GM23248 (cell line): Measurements from ENCODE around the gene FCER2. TPM values are rescaled to one million over a fixed set of nuclear protein-coding genes. Genes with fewer than 3 reads are reported as not detected.
"Not testable (repeated sequence)": the region's sequence is repeated elsewhere in the genome, so short reads cannot be mapped to it uniquely, and the experiment has no call there.

Experiments used
- DNase-seq: peaks from one replicate; pipeline ENCODE4 v3.0.0-alpha.2; 2015
- H2AFZ ChIP-seq: fragments of 200-600 bp; sonication (generic); 2 replicates; pipeline ENCODE4 v1.6.1; 2016; ENCODE audit warnings: antibody characterized with exemption
- H3F3A ChIP-seq: fragments of 200-600 bp; sonication (generic); 2 replicates; pipeline ENCODE4 v1.6.1; 2016; ENCODE audit warnings: mild to moderate bottlenecking, antibody characterized with exemption, mixed run types; ENCODE audit not compliant: insufficient read depth
- H3K27ac ChIP-seq: fragments of 200-600 bp; sonication (generic); 2 replicates; pipeline ENCODE4 v1.5.1; 2016; ENCODE audit warnings: mild to moderate bottlenecking
- H3K27me3 ChIP-seq: fragments of 200-600 bp; sonication (generic); replicated peaks from 2 replicates; pipeline ENCODE4 v1.6.1; 2016; ENCODE audit warnings: mild to moderate bottlenecking; ENCODE audit not compliant: insufficient read depth
- H3K36me3 ChIP-seq: fragments of 200-600 bp; sonication (generic); 2 replicates; pipeline ENCODE4 v1.6.1; 2016; ENCODE audit warnings: low read depth, mild to moderate bottlenecking
- H3K4me1 ChIP-seq: fragments of 200-600 bp; sonication (generic); 2 replicates; pipeline ENCODE4 v1.6.1; 2016; ENCODE audit warnings: mild to moderate bottlenecking; ENCODE audit not compliant: insufficient read depth
- H3K4me2 ChIP-seq: fragments of 200-600 bp; sonication (generic); one replicate; pipeline ENCODE4 v1.6.1; 2016; ENCODE audit warnings: mild to moderate bottlenecking; ENCODE audit not compliant: unreplicated experiment
- H3K4me3 ChIP-seq: fragments of 200-600 bp; sonication (generic); 2 replicates; pipeline ENCODE4 v1.5.1; 2016; ENCODE audit warnings: mild to moderate bottlenecking
- H3K79me2 ChIP-seq: fragments of 200-600 bp; sonication (generic); 2 replicates; pipeline ENCODE4 v1.6.1; 2016; ENCODE audit warnings: mild to moderate bottlenecking; ENCODE audit not compliant: insufficient read depth
- H3K9ac ChIP-seq: fragments of 200-600 bp; sonication (generic); 2 replicates; pipeline ENCODE4 v1.6.1; 2016; ENCODE audit warnings: mild to moderate bottlenecking
- H3K9me2 ChIP-seq: fragments of 200-600 bp; sonication (generic); 2 replicates; pipeline ENCODE4 v1.6.1; 2016; ENCODE audit warnings: mixed run types, mild to moderate bottlenecking, moderate library complexity; ENCODE audit not compliant: insufficient read depth
- H3K9me3 ChIP-seq: fragments of 200-600 bp; sonication (generic); one replicate; pipeline ENCODE4 v1.6.1; 2017; ENCODE audit warnings: low read depth
- H4K20me1 ChIP-seq: fragments of 200-600 bp; sonication (generic); 2 replicates; pipeline ENCODE4 v1.6.0; 2016; ENCODE audit not compliant: insufficient read depth
- EZH2 ChIP-seq: fragments of 200-600 bp; sonication (generic); IDR thresholded peaks from 2 replicates; pipeline ENCODE4 v1.6.1; 2018; ENCODE audit warnings: antibody characterized with exemption, mild to moderate bottlenecking; ENCODE audit not compliant: insufficient read depth, poor library complexity, severe bottlenecking
- EZH2phosphoT487 ChIP-seq: fragments of 200-600 bp; sonication (generic); IDR thresholded peaks from 2 replicates; pipeline ENCODE4 v1.6.1; 2018; ENCODE audit warnings: antibody characterized with exemption, moderate library complexity, mild to moderate bottlenecking, low read depth; ENCODE audit not compliant: insufficient read depth
- WGBS, 2 experiments: methylation state at CpG; one replicate each; pipeline ENCODE4 v1.1.6; 2015 to 2017; ENCODE audit warnings: low lambda C conversion rate in 2 of 2, low coverage in 1 of 2; ENCODE audit errors: missing lambda C conversion rate in 2 of 2; 5-methylcytosine and 5-hydroxymethylcytosine counted together
- in situ Hi-C: fragments of 300-500 bp; cut with MboI; formaldehyde crosslinking; loops from 2 replicates; pipeline ENCODE4 v1.15.0; 2020
- polyA plus RNA-seq: library from polyadenylated mRNA; unstranded; fragments of >200 nt; fragmentation: Nextera tagmentation; extraction: Ambion mirVana; gene quantifications from 2 replicates; pipeline ENCODE4 v1.2.1, GENCODE V29; 2016
- total RNA-seq: library from RNA; depleted of rRNA; stranded (reverse); fragments of >200 nt; shearing (Covaris generic); gene quantifications from 2 replicates; pipeline ENCODE4 v1.2.3, GENCODE V29; 2014

The FCER2 gene
- total and polyA plus RNA-seq, 2 experiments from 2014 or later = not detected

- Histone ChIP-seq H3K9me2 (no peaks in the 10 kb centered on the region), H3K4me2 (no peak overlapping the region), H3K4me1 (no peaks in the 10 kb centered on the region), H3F3A (no peaks in the 10 kb centered on the region), H3K36me3 (no peaks in the 10 kb centered on the region), H3K4me3 (no peak overlapping the region), H3K9ac (no peak overlapping the region), H4K20me1 (no peaks in the 10 kb centered on the region), H2AFZ (no peak overlapping the region), H3K27ac (no peak overlapping the region), H3K27me3 (peaks cover 4% of the 10 kb centered on the region; the same call in 1 of the 2 replicates), H3K9me3 (no peaks in the 10 kb centered on the region), H3K79me2 (no peaks in the 10 kb centered on the region)
- 48 to 49% methylated on average over 16 to 20 of the region's 20 CpGs for WGBS, 2 experiments
- DNase-seq = no peak
- no peak for TF ChIP-seq EZH2
- no peak for TF ChIP-seq EZH2phosphoT487
- in situ Hi-C loops = no loop called here
Measured at GRCh38 chr19:7645656-7646425, 56.1 kb downstream of the FCER2 start.

GRCh38 chr19:7645163-7645562 lies 56.8 kb downstream of the FCER2 start:
- no peaks in the 10 kb centered on the region for H4K20me1 ChIP-seq
- 74 to 78% methylated on average over 14 of the region's 14 CpGs for WGBS, 2 experiments
- H3K27ac ChIP-seq = no peak overlapping the region
- in situ Hi-C loops = no loop called here
- no peaks in the 10 kb centered on the region for H3K9me3 ChIP-seq
- H3K4me3 ChIP-seq = no peak overlapping the region
- no peaks in the 10 kb centered on the region for H3K4me1 ChIP-seq
- H3F3A ChIP-seq = no peaks in the 10 kb centered on the region
- H3K4me2 ChIP-seq = no peak overlapping the region
- no peaks in the 10 kb centered on the region for H3K27me3 ChIP-seq
- no peaks in the 10 kb centered on the region for H3K9me2 ChIP-seq
- no peak overlapping the region for H3K9ac ChIP-seq
- H3K79me2 ChIP-seq = no peaks in the 10 kb centered on the region
- no peak for DNase-seq
- no peak for TF ChIP-seq EZH2phosphoT487
- no peak for TF ChIP-seq EZH2
- H3K36me3 ChIP-seq = no peaks in the 10 kb centered on the region
- H2AFZ ChIP-seq = no peak overlapping the region

GRCh38 chr19:7644550-7644877 lies 57.4 kb downstream of the FCER2 start:
- H3K27ac ChIP-seq = no peak overlapping the region
- no peak overlapping the region for H3K9ac ChIP-seq
- no peak for TF ChIP-seq EZH2phosphoT487
- no peak for TF ChIP-seq EZH2
- in situ Hi-C loops = no loop called here
- H3K4me2 ChIP-seq = no peak overlapping the region
- H3K4me1 ChIP-seq = no peaks in the 10 kb centered on the region
- no peaks in the 10 kb centered on the region for H3K79me2 ChIP-seq
- H3F3A ChIP-seq = no peaks in the 10 kb centered on the region
- H3K4me3 ChIP-seq = no peak overlapping the region
- no peak for DNase-seq
- H3K27me3 ChIP-seq = no peaks in the 10 kb centered on the region
- 87 to 90% methylated on average over 16 to 20 of the region's 20 CpGs for whole genome bisulfite sequencing, 2 experiments
- no peaks in the 10 kb centered on the region for H3K36me3 ChIP-seq
- H3K9me2 ChIP-seq = no peaks in the 10 kb centered on the region
- H3K9me3 ChIP-seq = no peaks in the 10 kb centered on the region
- no peaks in the 10 kb centered on the region for H4K20me1 ChIP-seq
- no peak overlapping the region for H2AFZ ChIP-seq

- H3K36me3 ChIP-seq, H3F3A ChIP-seq, H2AFZ ChIP-seq, H4K20me1 ChIP-seq, H3K27ac ChIP-seq, in situ Hi-C loops, H3K79me2 ChIP-seq, H3K4me1 ChIP-seq, H3K9me2 ChIP-seq, H3K27me3 ChIP-seq, H3K4me2 ChIP-seq, H3K9ac ChIP-seq, DNase-seq, H3K9me3 ChIP-seq, H3K4me3 ChIP-seq: not testable (repeated sequence)
- 66 to 100% methylated on average over 2 to 10 of the region's 10 CpGs for WGBS, 2 experiments
Measured at GRCh38 chr19:7643629-7644549, 58.0 kb downstream of the FCER2 start.
